ENCODE data around the gene USP19.

GRCh38 chr3:49124991-49125670 is 4.5 kb upstream of the USP19 start:
- no peak for TF ChIP-seq CTCF (IDR thresholded peaks at IDR 0.05)
- no peak for TF ChIP-seq EP300 (IDR thresholded peaks at IDR 0.05)
- TF ChIP-seq POLR2A (IDR thresholded peaks at IDR 0.05) = no peak
- TF ChIP-seq POLR2AphosphoS5 (IDR thresholded peaks at IDR 0.05) = no peak

Measured in upper lobe of left lung (tissue), 4 donors.